ENCODE results near the gene ITGA8.

GRCh38 chr10:15482156-15482555 is 237.6 kb downstream of the ITGA8 start:
- TF ChIP-seq SUZ12 (IDR thresholded peaks at IDR 0.05; ENCODE audit: extremely low read depth, insufficient read depth, insufficient read length) (no peak), ZNF274 (IDR thresholded peaks at IDR 0.05; ENCODE audit: low read depth, low read length) (no peak), YY1 (IDR thresholded peaks at IDR 0.05; ENCODE audit: insufficient read depth, insufficient read length) (no peak)

Measured in NT2/D1 (cell line).